DMS53 treated with DMSO at 0.1 percent for 48 hours (cell line): ENCODE measurements around the gene RGS17.

ENCODE experiments used
- DNase-seq: peaks from one replicate; lab custom pipeline; 2025; ENCODE audit not compliant: unreplicated experiment; lab: John Stamatoyannopoulos, UW

RGS17 gene

DNA sequence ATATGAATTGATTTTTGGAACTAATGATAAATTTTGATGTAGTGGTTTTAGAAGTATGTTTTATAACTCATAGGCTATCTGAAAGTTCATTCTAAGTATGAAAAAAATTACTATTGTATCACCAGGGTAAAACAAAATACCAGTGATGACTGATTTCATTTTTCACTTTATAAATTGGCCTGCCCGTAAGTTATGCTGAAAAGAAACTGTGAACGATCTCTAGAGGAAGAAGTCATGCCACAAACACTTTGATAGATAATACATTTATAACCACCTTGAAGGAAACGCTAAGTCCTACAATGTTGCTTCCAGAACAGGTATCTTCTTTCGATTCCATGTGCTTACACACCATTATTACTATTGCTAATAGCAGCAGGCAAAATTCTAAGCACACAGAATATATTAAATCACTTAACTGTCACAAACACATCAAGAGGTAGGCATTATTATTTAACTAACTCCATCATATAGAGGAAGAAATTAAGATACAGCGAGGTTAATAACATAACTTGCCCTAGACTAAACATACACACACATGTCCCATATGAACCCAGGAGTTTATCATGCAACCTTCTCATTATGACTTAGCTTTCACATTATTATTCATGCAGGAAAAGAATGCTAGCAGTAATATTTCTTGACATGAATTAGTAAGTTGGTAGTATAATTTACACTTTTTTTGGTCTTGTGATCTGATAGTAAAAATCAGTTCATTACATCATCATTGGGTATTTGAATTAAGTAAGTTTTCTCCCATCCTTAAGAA lies 44.7 kb downstream of the RGS17 start:
- DNase-seq, result no peak

GRCh38 chr6:153085239-153085638 lies 45.8 kb downstream of the RGS17 start:
- no peak for DNase-seq

GRCh38 chr6:153084393-153084792 lies 46.7 kb downstream of the RGS17 start:
- DNase-seq, result no peak

DNA sequence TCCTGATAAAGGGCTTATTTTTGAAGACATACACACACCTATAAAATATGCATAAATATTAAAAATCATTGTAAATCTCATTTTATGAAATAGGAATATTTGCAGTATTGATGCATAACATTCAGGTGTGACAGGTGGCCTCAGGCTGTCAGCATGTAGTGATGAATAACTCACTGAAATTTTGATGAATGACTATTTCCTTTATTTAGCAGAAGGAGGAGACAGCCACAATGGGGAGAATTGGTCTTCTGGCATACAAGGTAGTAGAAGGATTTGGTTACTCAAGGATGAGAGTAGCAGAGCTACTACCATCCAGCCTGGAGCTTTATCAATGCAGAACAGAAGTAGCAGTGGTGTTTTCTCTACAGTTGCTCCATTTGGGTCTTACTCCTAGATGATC lies 47.2 kb downstream of the RGS17 start:
- DNase-seq, result no peak

DNA sequence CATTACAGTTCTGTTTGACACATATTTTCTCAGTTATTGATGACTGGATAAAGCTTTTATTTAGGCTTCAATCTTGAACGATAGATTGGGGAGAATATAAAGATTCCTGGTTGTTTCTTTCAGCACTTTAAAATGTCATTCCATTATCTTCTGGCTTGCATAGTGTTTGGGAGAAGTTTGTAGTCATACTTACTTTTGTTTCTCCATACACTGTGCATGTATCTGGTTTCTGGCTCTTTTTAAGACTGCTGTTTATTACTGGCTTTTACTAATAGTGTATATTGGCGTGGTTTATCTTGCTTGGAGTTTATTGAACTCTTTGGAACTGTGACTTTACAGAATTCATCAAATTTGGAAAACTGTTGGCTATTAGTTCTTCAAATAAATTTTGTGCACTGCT lies 49.2 kb downstream of the RGS17 start:
- DNase-seq, result no peak

DNA sequence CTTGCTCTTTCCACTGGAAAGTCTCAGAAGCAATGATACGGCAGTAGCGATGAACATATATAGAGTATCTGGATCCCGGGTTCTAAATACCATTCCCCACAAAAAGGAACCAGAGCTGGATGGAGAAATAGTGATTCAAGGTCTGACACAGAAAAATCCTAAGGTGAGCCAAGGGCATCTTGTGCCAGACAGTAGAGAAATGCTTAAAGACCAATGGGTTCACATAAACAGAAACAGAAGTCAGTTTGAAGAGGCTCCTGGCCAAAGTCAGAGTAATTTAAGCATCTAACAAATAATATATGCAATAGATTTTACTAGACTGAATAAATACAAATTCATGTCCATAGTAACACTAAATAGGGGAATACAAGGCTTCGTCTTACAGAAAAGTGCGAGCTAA lies 54.7 kb downstream of the RGS17 start:
- DNase-seq, result no peak

DNA sequence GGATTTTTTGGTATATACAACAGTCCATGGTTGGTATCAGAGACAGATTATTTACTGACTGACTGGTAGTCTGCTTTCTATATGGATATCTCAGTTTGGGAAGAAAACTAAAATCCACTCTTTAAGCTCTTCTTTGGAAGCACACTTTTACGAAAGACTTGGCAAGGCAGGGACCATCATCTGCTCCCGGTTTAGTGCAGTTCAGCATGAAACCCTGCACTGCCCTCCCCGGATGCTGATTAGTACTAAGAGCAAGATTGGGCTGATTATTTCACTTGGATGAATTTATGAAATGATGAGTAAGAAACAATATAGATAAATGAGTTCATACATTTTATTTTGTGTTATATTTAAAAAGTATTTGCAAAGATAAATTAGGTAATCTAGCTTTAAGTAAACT lies 56.3 kb downstream of the RGS17 start:
- DNase-seq, result no peak

DNA sequence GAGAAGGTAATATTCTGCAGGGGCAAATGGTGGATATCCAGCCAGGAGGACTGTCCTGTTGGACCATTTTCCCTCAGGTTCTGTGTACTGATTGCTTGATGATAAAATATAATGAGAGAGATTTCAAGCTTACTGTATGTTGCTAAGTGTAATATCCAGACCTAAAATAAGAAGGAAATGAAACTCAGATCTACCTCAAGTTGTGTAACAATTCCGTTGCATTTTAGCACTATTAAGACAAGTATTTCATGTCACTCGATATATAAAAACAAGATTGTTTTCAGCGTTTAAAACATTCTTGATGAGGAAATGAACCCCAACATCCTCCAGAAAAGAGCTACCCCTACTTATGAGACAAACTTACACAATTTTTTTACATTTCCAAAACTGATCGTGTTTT lies 57.2 kb downstream of the RGS17 start:
- no peak for DNase-seq

DNA sequence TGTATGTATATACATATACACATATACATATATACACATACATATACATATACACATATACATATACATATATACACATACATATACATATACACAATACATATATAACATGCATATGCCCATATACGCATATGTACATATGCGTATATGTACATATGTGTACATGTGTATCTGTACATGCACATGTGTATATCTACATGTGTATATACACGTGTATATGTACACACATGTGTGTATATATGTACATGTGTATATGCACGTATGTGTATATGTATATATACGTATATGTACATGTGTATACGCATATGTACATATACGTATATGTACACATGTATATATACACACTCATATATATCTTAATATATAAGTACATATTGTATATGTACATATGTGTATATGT lies 60.3 kb downstream of the RGS17 start:
- no peak for DNase-seq

DNA sequence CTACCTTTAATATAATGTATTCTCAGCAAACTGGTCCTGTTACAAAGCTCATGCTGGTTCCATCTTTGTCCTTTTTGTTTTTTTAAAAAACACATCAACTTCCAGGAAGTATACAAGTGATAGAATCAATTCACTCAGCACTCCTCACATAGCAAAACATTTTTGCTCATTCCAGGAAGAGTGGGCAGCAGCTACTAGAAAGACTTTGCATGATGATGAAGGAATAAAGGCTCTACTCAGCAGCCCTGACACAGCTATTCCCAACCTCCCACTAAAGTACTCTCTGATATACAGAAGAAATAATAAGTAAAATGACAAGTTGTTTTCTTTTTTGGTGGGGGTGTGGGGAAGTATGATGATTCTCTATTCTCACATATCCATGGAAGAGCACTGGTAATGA lies 61.2 kb downstream of the RGS17 start:
- no peak for DNase-seq

DNA sequence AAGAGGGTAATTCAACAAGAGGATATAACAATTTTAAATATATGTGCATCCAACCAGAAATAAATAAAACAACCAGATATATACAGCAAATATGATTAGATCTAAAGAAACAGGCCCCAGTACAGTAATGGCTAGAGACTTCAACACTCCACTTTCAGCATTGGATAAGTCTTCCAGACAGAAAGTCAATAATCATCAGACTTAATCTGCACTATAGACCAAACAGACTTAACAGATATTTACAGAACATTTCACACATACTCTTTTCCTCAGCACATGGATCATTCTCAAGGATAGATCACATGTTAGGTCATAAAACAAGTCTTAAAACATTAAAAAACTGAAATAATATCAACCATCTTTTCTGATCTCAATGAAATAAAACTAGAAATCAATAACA lies 65.9 kb downstream of the RGS17 start:
- DNase-seq, result no peak

GRCh38 chr6:153063936-153064335 lies 67.1 kb downstream of the RGS17 start:
- no peak for DNase-seq

GRCh38 chr6:153062516-153062915 lies 68.6 kb downstream of the RGS17 start:
- DNase-seq, result no peak

GRCh38 chr6:153059757-153060156 lies 71.3 kb downstream of the RGS17 start:
- DNase-seq, result peak; percentile 48

GRCh38 chr6:153059311-153059710 lies 71.8 kb downstream of the RGS17 start:
- no peak for DNase-seq

DNA sequence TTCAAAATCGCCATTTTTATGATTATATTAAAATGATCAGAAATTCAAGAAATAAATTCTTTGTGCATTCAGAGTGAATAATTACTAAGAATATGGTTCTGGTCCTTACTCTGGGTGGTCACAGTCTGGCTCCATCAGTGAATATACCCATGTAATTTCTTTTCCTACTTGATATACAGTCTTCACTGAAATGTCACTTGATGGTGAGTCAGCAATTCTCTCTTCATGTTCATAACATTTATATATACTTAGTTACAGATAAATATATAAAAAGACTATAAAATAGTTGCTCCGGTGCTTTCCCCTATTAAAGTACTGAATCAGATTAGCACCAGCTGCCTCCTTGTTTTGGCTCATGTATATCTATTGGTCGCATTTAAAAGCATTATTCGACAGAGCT lies 72.2 kb downstream of the RGS17 start:
- no peak for DNase-seq

DNA sequence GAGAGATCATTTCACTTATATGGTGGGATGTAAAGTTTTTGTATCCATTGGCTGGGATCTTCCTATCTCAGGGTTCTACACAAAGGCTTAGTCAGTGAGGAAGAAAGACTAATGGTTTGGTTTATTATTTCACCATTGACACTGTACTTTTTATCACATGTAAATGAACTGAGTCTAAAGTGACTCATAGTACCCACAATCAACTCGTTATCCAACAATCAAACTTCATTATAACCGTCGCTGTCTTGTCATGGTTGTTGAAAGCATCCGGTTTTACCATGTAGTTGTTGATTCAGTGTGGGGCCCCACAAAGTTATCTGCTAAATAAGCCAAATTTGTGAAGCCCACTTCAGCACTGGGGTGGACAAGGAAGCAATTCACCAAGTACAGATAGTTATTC lies 72.8 kb downstream of the RGS17 start:
- DNase-seq, result no peak

DNA sequence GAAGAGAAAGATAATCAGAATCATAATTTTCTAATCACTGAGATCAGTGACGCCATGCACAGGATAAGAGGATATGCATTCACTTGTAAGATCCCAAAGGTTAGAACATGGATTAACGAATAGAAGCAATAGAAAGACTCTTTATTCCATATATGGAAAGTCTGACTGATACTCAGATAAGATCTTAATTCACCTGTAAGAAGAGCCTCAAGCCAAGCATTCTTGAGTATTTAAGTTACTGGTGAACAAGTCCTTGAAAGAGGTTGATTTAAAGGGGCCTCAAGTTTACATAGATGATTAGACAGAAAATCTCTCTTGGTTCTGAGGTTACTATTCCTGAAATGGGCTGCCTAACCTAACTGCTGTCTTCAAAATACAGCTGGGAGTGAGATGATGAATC lies 74.8 kb downstream of the RGS17 start:
- no peak for DNase-seq

GRCh38 chr6:153051801-153052200 lies 79.3 kb downstream of the RGS17 start:
- DNase-seq, result no peak

- DNase-seq, result no peak
These were observed 82.5 kb downstream of the RGS17 start for GRCh38 chr6:153048631-153049030.

- no peak for DNase-seq
These were observed 83.7 kb downstream of the RGS17 start for GRCh38 chr6:153047386-153047785.

DNA sequence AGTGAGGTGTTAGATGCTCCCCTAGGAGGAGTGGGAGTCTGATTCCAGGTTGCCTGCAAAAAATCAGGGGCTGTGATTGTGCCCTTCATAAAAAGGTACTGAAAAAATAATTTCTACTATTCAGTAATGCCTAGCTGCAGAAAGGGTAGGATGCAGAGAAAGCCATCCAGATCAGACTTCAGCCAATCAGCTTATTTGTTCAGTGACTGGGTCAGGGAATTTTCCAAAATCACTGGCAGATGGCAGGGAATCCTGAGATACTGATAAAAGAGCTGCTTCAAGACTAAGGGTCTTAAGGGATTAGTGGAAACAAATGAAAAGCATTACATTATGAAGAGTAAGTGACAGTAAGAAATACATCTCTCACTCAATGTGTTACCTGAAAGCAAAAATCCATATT lies 85.8 kb downstream of the RGS17 start:
- no peak for DNase-seq

GRCh38 chr6:153044295-153044694 lies 86.8 kb downstream of the RGS17 start:
- peak; percentile 20 for DNase-seq
